ENCODE data around the gene HES1.

GRCh38 chr3:194181612-194182529 is 45.9 kb downstream of the HES1 start:
- TF ChIP-seq CTCF (IDR thresholded peaks at IDR 0.05) (no peak), EP300 (IDR thresholded peaks at IDR 0.05; ENCODE audit: low read depth) (no peak), POLR2AphosphoS5 (IDR thresholded peaks at IDR 0.05) (no peak)
